HK-2 (cell line): ENCODE measurements around the gene SLC15A5.

ENCODE experiments used
- DNase-seq: peaks from one replicate; pipeline ENCODE4 v3.0.0-alpha.2; 2018; ENCODE audit not compliant: unreplicated experiment

The SLC15A5 gene

DNA sequence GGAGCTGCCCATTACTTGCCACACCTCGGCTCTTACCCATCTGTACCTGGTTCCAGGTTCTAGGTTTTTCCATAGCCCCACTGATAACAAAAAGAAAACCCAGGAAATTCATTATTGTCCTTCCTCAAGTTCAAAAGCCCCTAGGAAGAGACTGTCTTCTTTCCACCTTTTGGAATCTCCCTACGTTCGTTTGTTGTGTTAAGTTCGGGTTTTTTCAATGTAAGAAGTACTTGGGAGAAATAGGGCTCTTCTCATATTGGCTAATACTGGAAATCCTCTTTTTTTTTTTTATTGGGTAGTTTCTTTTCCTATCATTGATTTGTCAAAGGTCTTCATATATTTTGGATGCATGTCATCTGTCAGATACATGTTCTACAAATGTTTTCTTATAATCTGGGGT lies 17.3 kb downstream of the SLC15A5 start:
- no peak for DNase-seq

DNA sequence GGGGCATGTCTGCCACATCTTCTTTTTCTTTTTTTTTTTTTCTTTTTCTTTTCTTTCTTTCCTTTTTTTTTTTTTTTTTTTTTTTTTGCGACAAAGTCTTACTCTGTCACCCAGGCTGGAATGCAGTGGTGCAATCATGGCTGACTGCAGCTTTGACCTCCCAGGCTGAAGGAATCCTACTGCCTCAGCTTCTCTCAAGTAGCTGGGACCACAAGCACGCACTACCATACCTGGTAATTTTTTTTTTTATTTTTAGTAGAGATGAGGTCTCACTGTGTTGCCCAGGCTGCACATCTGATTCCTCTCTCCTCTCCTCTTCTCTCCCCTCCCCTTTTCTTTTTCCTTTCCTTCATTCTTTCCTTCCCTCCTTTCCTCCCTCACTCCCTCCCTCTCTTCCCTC lies 18.5 kb downstream of the SLC15A5 start:
- DNase-seq: no peak

DNA sequence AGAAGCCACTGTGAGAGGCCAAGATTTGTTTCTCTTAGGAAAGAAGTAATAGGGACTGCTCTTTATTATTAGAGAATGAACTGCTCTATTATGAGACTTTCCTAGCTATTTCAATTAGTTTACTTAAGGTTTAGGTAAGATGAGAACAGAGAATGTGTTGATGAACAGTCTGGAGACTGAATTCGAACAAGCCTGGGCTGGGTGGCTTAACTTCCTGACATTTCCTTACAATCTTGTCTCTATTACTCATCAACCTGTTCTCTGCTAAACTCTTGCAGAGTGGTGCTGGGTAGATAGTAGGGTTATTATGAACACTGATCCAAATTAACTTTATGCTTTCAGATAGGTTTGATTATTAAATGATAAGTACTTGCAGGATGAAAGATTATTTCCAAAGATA lies 31.2 kb downstream of the SLC15A5 start:
- no peak for DNase-seq

DNA sequence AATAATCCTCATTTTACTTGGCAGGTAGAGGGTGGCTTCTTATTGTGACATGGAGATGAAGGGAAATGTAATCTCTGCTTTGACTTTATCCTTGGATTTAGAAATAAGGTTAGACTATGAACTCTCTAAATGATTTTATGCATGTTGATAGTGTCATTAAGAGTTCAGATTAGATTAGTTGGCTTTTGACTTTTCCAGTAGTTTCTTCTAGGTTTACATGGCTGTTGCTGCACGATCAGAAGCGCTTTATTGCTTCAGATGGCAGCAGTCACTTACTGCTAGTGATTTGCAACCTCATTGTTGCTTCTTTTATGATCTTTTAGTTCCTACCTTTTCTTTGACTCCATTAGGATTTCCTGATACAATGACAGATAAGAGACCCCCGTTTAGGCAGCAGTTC lies 32.3 kb downstream of the SLC15A5 start:
- DNase-seq: no peak

DNA sequence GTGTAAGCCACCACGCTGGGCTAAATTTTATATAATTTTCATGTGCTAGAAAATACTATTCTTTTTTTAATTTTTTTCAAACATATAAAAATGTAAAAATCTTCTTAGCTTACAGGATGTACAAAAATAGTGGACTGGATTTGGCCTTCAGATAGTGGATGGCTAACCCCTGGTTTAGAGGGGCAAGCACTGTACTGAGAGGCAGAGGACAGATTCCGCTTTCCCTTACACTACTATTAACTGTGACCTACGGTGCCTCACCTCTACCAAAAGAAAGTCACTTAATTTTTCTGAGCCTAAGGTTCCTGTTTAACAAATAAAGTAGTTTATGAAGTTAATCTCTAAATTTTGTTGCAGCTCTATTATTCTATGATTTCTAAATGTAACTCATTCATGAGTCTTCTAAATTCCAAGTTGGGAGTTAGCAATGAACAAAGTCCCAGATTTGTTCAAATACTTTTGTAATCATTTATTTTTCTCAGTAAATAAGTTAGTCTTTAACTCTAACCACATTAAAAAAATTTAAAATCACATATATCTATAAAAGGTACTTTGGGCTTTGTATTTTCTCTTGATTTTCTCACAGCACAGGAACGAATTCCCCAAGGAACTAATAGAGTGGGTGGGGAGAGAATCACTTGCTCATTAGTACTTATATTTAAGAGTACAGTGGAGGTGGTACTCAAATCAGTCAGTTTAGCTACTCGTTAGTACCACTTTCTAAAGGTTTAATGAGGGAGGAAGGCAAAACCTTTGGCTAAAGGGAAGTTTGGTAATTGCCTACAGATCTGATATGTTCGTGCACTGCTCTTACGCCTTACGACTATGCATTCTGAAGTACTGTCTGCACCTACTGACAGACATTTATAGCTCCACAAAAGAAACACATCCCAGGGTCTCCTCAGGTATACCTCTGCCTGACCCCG lies 33.7 kb downstream of the SLC15A5 start:
- DNase-seq: no peak

DNA sequence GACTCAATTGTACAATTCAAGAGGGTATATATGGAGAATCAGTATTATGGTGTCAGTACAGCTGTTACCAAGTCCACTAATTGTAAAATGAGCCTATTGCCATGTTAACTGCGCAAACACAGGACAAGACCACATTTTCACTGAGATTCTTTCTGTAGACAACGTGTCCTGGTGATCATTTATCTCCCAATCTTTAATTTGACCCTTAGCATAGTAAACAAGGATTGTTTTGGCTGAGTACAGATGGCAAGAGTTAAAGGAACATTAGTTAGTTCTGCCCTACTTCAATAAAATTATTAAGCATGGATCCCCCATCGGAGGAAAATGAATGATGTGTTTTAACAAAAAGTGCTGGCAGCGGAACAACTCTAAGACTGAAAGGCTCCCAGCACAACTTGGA lies 36.1 kb downstream of the SLC15A5 start:
- DNase-seq: no peak

DNA sequence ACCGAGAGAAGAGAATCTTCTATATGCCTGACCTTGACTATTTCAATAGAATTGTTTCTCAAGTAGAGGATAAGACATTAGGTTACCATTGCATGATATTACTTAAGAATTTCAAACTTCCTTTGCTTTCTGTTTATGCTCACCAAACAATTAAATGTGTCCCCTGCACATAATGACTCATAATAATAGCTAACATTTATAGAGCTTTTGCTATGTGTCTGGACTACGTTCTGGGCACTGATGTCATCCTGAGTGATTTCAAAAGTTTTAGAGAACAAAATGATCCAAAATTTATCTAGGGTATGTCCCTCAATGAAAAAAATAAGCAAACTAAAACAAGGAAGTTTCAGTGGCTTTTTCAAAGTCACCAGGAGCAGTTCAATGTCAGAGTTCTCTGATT lies 38.8 kb downstream of the SLC15A5 start:
- no peak for DNase-seq

DNA sequence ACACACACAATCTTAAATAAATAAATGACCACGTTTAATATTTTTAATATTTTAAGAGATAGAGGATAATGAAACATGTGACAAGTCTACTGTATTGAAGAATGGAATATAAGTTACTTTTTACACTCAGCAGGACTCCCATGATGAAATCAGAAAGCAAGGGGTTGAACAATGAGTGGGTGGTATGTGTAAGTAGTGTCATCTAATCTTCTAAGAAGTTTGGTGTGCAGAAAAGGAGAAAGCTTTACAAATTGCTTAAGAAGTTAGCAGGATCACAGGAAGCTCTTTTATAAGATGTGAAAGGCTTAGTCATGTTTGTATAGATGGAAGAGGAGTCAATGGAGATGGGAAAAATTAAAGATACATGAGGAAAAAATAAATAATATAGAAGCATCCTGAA lies 47.8 kb downstream of the SLC15A5 start:
- no peak for DNase-seq

DNA sequence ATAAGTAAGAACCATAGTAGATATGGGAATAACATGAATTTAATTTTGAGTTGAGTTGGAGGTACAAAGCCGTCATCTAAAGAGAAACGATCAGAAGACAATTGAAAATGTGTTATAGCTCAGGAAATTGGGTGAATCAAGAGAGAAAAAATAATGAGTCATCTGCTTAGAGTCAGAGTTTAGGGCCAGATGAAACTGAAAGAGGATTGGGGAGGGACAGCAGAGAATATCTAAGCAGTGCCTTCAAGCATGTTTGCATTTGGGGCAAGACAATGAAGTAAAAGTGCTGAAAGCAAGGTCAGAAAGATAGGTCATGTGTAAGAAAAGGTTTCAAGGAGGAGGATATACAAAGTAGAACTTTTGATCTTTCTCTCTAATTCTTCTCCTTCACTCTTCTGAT lies 49.4 kb downstream of the SLC15A5 start:
- no peak for DNase-seq

DNA sequence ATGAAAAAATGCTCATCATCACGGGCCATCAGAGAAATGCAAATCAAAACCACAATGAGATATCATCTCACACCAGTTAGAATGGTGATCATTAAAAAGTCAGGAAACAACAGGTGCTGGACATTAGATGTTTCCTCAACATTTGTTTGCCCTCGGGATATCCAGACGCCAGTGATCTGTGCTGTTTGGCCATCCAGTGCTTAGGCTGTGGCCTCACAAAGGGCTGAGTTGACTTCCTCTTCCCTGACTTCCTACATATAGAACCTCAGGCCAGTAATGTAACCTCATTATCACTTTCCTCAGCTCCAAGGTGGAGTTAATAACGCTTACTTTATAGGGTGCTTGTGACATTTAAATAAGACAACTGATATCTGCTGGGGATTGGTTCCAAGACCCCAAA lies 51.8 kb downstream of the SLC15A5 start:
- DNase-seq: no peak

DNA sequence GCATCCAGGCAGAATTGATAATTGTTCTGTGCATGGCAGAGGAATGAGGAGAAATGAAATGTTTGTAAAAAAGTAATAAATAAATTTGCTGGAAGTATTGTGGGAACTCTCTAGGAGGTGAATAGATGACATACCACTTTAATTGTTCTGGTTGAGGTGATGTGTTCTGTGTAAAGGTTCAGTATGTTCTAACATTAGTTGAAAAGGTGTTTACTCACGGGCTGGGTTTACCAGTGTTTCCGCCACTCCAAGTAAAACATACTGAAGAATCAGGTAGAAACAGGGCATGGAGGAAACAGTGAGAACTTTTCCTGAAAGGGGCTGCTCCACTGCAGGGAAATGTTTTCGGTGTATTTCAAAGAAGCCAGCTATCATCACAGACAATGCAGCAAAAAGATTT lies 53.3 kb downstream of the SLC15A5 start:
- no peak for DNase-seq

DNA sequence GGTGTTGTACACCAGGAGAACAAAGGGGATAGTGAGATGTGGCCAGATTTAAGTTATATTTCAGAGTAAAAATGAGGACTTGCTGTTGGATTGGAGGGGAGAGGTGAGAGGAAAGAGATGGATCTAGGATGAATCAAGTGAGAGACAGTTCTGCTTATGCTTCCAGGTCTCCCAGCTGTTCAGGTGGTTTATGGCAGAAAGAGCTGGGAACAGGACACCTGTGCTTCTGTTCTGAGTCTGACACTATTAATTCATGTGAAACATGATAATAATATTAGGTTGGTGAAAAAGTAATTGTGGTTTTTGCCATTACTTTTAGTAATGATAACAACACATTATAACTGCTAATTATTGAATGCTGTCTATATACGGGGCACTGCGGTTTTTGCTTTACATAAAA lies 55.7 kb downstream of the SLC15A5 start:
- no peak for DNase-seq

DNA sequence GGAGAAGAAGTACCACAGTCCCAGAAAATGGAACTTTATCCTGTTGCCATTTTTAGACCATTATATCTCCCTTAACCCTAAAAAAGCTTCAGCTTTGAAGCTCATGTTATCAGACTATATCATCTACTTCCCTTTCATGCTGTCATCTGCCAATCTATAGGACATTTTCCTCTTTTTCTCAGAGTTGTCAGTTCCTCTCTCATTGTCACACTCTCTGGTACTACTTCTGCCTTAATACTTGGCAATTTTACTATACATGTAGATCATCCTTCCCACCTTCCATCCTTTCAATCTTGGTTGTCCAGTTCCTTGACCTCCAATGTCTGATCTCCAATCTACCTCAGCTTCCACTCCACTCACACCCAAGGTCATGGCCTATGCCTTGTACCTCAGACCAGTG lies 57.4 kb downstream of the SLC15A5 start:
- DNase-seq: no peak

DNA sequence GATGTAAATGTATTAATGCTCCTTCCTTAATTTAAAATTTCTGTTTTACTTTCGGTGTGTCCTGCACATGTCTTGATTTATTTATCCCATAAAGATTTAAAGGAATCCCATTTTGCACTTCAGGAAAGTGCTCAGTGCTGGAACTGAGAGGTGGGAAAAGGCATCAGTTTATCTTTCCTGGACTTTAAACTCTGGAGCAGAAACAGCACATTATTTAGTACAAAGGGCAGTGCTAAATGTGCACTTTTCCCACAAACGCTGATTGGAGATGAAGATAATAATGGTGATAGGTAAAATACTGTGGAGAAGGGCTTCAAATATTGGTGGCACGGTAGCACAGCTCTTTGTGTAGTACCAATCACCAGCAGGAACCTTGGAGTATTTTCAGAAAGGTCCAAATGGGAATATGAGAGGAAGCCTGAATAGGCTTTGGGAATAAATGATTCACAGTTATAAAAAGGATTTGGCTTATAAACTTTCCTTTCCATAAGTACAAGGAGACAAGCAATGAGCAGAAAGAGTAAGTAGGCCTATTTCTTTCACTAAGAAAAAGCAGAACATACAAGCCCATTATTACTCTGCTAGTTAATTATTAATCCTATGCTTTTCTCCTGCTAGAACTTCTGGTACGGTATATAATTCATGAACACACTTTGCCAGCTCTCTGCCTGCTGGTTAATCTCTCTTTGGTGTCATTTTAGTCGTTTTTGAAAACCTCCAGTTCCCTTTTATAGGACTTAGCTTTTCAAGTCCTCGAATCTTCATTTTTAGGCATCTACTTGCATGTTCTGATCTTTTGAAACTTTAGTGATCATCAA lies 58.3 kb downstream of the SLC15A5 start:
- no peak for DNase-seq

DNA sequence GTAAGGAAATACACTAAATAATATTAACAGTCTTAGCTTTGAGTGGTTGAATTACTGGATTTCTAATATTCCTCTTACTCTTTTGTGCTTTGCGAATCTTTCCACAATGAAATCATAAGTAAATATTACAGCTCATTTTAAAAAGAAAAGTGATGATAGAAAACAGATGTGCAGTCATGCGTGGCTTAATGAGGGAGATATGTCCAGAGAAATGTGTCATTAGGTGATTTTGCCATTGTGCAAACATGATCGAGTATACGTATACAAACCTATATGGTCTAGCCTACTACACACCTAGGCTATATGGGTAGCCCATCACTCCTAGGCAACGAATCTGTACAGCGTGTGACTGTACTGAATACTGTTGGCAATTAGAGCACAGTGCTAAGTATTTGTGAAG lies 59.3 kb downstream of the SLC15A5 start:
- no peak for DNase-seq

DNA sequence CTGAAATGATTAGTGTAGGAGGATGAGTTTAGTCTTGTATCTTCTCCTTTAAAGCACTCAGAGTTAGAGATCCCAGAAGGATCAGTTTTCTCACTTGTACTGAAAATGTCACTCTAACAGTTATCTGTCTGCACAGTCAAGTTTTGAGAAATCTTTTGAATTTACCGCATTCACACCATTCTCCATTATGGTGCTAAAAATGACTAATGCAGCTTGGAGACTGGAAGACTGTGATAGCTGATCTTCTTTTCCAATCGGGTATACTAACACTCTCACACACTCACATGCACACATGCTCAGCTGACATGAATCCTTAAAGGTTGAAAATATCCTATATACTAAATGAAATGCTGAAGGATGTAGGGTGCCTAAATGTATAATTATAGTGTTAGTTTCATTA lies 65.8 kb downstream of the SLC15A5 start:
- no peak for DNase-seq

DNA sequence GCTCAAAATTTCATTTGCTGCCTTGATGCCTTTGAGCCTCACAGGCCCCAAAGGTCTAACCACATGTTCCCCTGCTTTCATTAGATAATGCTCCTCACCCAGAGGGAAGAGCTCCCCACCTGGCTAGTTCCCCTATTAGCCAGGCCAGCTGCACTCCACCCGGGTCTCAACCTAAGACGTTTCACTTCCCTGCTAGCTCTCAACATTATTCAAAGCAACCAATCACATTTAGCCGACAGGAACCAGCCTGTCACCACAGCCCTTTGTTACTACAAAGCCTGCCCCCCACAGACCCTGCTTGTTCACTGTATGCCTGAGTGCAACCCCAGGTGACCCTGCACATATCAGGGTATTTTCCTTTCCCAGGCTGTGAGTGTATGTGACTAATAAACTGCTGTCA lies 78.6 kb downstream of the SLC15A5 start:
- no peak for DNase-seq

DNA sequence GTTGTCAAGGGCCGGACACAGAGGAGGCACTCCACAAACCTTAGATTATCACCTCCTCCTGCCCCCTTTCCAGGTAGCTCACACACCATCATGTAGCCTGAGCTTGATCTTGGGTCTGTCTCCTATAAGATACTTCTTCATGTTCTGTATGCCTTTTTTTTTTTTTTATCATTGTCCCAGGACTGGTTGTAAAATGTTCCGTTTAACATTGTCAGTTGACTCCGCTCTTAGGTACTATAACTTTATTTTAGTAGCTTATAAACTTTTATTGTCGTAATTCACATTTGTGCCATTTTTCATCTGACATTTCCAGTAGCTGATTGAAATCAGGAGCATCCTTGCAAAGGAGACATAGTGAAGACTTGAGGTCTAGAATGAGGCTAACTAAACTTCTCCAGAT lies 79.9 kb downstream of the SLC15A5 start:
- no peak for DNase-seq

DNA sequence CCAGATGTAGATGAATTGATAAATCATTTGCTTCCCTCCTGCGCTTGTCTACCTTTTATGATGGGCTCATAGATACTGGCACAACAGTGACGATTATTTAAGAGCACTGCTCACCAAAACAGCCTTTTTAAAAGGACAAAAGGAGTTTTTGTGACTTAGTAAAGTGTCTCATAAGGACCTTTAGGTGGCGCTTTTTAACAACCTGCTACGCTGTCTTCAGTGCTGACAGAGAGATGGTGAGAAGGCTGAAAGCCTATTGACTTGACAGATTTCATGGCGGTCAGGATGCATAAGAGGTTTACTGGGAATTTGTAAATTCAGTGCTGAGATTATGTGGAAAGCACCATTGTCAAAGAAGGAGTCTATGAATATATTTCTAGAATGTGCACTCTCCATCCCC lies 87.6 kb downstream of the SLC15A5 start:
- no peak for DNase-seq

DNA sequence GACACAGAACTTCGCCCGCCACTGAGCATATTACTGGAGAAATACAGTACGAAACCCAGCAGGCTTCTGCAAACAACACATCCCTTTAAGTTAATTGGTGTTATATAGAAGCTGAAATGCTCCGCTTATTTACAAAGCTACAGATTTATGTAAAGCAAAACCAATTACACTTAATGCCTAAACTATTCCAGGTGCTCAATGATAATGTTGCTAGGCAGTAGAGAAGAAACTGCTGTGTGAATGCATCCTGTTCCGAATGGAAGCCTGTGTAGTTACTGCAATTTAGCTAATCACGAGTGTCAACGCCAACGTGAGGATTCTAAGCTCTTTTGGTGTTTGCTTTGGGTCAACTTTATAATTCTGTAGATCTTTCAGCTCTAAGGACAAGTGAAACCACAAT lies 89.8 kb downstream of the SLC15A5 start:
- no peak for DNase-seq

DNA sequence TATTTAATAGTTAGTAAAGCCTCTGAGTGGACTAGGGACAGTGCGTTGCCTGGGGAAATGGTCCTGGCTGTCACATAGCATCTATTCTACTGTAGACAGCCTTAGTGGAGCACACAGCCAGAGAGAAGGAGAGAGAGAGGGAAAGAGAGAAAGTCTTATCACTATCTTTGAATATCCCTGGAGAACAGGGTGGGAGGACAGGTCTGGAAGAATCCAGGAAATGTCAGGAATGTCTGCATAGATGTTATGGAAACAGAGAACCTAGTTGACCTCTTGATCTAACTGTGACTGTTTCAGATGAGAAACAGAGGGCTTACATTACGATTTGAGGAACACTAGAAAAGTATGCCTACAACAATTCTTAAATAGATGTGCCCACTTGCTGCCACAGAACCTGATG lies 92.8 kb downstream of the SLC15A5 start:
- no peak for DNase-seq

DNA sequence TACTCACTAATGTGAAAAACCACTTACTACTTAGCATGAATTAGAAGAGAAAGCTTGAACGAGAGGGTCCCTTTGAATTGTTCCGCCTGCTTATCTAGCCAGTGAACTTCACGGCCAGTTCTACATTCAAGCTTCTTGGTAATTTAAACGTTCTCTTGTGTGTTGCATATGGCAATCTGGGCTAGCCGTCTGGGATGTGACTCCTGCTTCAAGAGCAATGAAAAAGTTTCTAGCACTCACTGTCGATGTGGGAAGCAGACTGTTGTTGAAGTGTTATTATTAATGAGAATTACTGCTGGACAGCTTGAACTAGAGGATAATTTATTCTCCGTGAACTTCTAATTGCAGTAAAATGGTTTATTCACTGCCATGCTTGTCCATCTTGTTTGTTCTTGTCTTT lies 93.9 kb downstream of the SLC15A5 start:
- no peak for DNase-seq

DNA sequence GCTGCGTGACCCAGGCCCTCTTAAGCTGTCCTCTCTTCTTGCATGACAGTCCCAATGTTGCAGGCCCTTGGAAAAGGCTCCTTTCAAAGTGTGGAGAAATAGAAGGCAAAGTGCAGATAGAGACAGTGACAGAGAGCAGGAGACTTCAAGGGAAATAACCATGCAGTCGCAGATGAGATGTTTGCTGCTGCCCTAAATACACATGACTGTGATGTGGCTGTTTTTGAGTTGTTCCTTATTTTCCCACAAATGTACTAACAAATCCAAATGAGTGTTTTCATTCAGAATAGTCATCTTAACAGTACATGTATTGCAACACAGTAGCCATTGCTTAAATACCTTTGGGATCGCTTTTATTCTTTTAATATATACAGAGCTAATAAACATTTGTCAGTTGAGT lies 101.6 kb downstream of the SLC15A5 start:
- DNase-seq: no peak
